ENCODE data around the gene KLHL17.
"Not testable (repeated sequence)": the region's sequence is repeated elsewhere in the genome, so short reads cannot be mapped to it uniquely, and the experiment has no call there.

Gene KLHL17

GRCh38 chr1:970242-970972 lies 10.0 kb downstream of the KLHL17 start:
- no peak for DNase-seq

- DNase-seq, result no peak
Measured at GRCh38 chr1:970973-971730, 10.8 kb downstream of the KLHL17 start.

GRCh38 chr1:971751-972506 lies 11.5 kb downstream of the KLHL17 start:
- no peak for DNase-seq

GRCh38 chr1:972726-973458 lies 12.5 kb downstream of the KLHL17 start:
- DNase-seq, result no peak

- no peak for DNase-seq
Measured at GRCh38 chr1:973459-974292, 13.3 kb downstream of the KLHL17 start.

GRCh38 chr1:974293-974640 lies 13.9 kb downstream of the KLHL17 start:
- DNase-seq, result no peak

- DNase-seq, result no peak
Measured at GRCh38 chr1:974687-975328, 14.4 kb downstream of the KLHL17 start.

GRCh38 chr1:975365-975764 lies 15.0 kb downstream of the KLHL17 start:
- DNase-seq, result no peak

- DNase-seq, result no peak
Measured at GRCh38 chr1:975896-976683, 15.7 kb downstream of the KLHL17 start.

GRCh38 chr1:976791-977190 lies 16.4 kb downstream of the KLHL17 start:
- DNase-seq, result not testable (repeated sequence)

GRCh38 chr1:978069-978834 lies 17.9 kb downstream of the KLHL17 start:
- no peak for DNase-seq

GRCh38 chr1:978835-979743 lies 18.7 kb downstream of the KLHL17 start:
- DNase-seq, result no peak

GRCh38 chr1:979744-980072 lies 19.3 kb downstream of the KLHL17 start:
- DNase-seq, result no peak

GRCh38 chr1:980137-980571 lies 19.8 kb downstream of the KLHL17 start:
- DNase-seq, result no peak

- DNase-seq, result no peak
Measured at GRCh38 chr1:980602-981395, 20.4 kb downstream of the KLHL17 start.

GRCh38 chr1:981491-981954 lies 21.1 kb downstream of the KLHL17 start:
- DNase-seq, result no peak

GRCh38 chr1:981955-982558 lies 21.7 kb downstream of the KLHL17 start, which contains the start of gene PERM1:
TSS of gene PERM1 (minus strand) at chr1:982093. CDS start at chr1:981029, 1,064 bp downstream.
- DNase-seq, result no peak

Measured in NCI-H774 (cell line).